Transverse colon (tissue), 4 donors: ENCODE measurements around the gene LEFTY1. TPM values are rescaled to one million over a fixed set of nuclear protein-coding genes. Genes with fewer than 3 reads are reported as not detected.
A peak's percentile ranks its signal among the peaks of the same experiment; 100 is the strongest.

Experiments
- DNase-seq: peaks from one replicate; pipeline ENCODE4 v3.0.0-alpha.2; 2019
- H3K27ac ChIP-seq, 4 donors: fragments of 200-600 bp; sonication (generic); 2 replicates each; pipeline ENCODE4 v1.5.1; 2016 to 2018; ENCODE audit warnings: inconsistent platforms in 4 of 4
- H3K27me3 ChIP-seq: fragments of 200-600 bp; sonication (generic); 2 replicates; pipeline ENCODE4 v1.5.1; 2017; ENCODE audit warnings: inconsistent platforms
- H3K36me3 ChIP-seq, 4 donors: fragments of 200-600 bp; sonication (generic); 2 replicates each; pipeline ENCODE4 v1.5.1; 2017 to 2019; ENCODE audit warnings: inconsistent platforms in 4 of 4
- H3K4me1 ChIP-seq, 4 donors: fragments of 200-600 bp; sonication (generic); 2 replicates each; pipeline ENCODE4 v1.5.1; 2017 to 2020; ENCODE audit warnings: inconsistent platforms in 4 of 4
- H3K4me3 ChIP-seq, 4 donors: fragments of 200-600 bp; sonication (generic); 1 replicate in 1 of 4; 2 replicates in 3 of 4; pipeline versions ENCODE4 v1.5.1 to v1.6.1; 2017 to 2019; ENCODE audit warnings: inconsistent platforms in 4 of 4
- H3K9me3 ChIP-seq, 2 donors: fragments of 200-600 bp; sonication (generic); 2 replicates each; pipeline ENCODE4 v1.5.1; 2017 to 2019; ENCODE audit warnings: inconsistent platforms in 2 of 2
- CTCF ChIP-seq, 5 experiments: fragments of 200-600 bp in 3 of 5; fragments of 450-650 bp in 2 of 5; sonication (generic) in 3 of 5; IDR thresholded peaks; 1 replicate in 2 of 5; 2 replicates in 3 of 5; pipeline ENCODE4 v1.5.1; 2016 to 2017; ENCODE audit warnings: antibody characterized with exemption in 5 of 5, inconsistent platforms in 3 of 5, mild to moderate bottlenecking in 2 of 5, moderate library complexity in 1 of 5
- EP300 ChIP-seq: sonication (generic); formaldehyde crosslinking; IDR thresholded peaks from one replicate; pipeline ENCODE4 v1.6.1; 2017; ENCODE audit warnings: antibody characterized with exemption, low read depth
- POLR2A ChIP-seq: fragments of 450-650 bp; IDR thresholded peaks from one replicate; pipeline ENCODE4 v1.6.1; 2016; ENCODE audit warnings: antibody characterized with exemption, mild to moderate bottlenecking, moderate library complexity
- POLR2AphosphoS5 ChIP-seq, 3 donors: sonication (generic); formaldehyde crosslinking; IDR thresholded peaks; one replicate each; pipeline ENCODE4 v1.6.1; 2016; ENCODE audit warnings: antibody characterized with exemption in 3 of 3
- WGBS, 2 donors: methylation state at CpG; one replicate each; pipeline ENCODE4 v1.1.5; 2018; ENCODE audit warnings: low coverage in 1 of 2; 5-methylcytosine and 5-hydroxymethylcytosine counted together
- in situ Hi-C, 4 donors: fragments of 200-750 bp; cut with MboI; loops; one replicate each; pipeline versions ENCODE4 v1.15.0 to v1.15.1; 2017; ENCODE audit warnings: low sequenced_read_pairs in 3 of 4, low pct_ligation_motif_present in 1 of 4, low pct_unique_long_range_greater_than_20kb in 1 of 4
- intact Hi-C: fragments of 100-400 bp; cut with DNase I; formaldehyde crosslinking; loops from one replicate; pipeline ENCODE4 v1.15.1; 2023; ENCODE audit warnings: low total_unique reads
- total RNA-seq, 4 donors: library from RNA; depleted of rRNA; stranded (reverse); fragments of >200 nt; gene quantifications; one replicate each; pipeline ENCODE4 v1.1.0, GENCODE V29; 2016

LEFTY1 gene
- total RNA-seq, 4 donors from 2014 or later, result 86.0 to 320 (median 214) TPM

- 82% methylated on average over 6 of the region's 6 CpGs; no CpG with 5 or more reads in 1 of the 2 donors for WGBS, 2 donors
- intact Hi-C loops, result no loop called here
- no peak for DNase-seq
- Histone ChIP-seq H3K4me1 (peaks cover 12 to 43% (median 21%) of the 10 kb centered on the region in 4 donors), H3K36me3 (no peaks in the 10 kb centered on the region), H3K9me3 (no peaks in the 10 kb centered on the region), H3K27me3 (no peaks in the 10 kb centered on the region), H3K27ac (peak overlapping the region in 2 of 4 donors; percentile 98), H3K4me3 (no peak overlapping the region)
- in situ Hi-C loops, result no loop called here
- TF ChIP-seq POLR2AphosphoS5 (IDR thresholded peaks at IDR 0.05) (peak in 1 of 3 donors; percentile 4), POLR2A (no peak), EP300 (no peak), CTCF (IDR thresholded peaks at IDR 0.05) (no peak)
These were observed 3.6 kb downstream of the LEFTY1 start for GRCh38 chr1:225885336-225885735.

GRCh38 chr1:225883616-225884265 is 5.2 kb downstream of the LEFTY1 start:
- Histone ChIP-seq H3K4me3 (peak overlapping the region in 3 of 4 donors; percentile 81 to 97 (median 92)), H3K9me3 (no peaks in the 10 kb centered on the region), H3K4me1 (peaks cover 27 to 43% (median 32%) of the 10 kb centered on the region in 4 donors), H3K27me3 (no peaks in the 10 kb centered on the region), H3K27ac (peak overlapping the region; percentile 93 to 98 (median 98)), H3K36me3 (no peaks in the 10 kb centered on the region)
- WGBS, 2 donors, result 52 to 53% methylated on average over 7 to 11 of the region's 11 CpGs
- TF ChIP-seq EP300 (no peak), POLR2AphosphoS5 (IDR thresholded peaks at IDR 0.05) (no peak), POLR2A (no peak), CTCF (IDR thresholded peaks at IDR 0.05) (no peak)
- in situ Hi-C loops (no loop called here), intact Hi-C loops (no loop called here)
- DNase-seq, result peak; percentile 57

GRCh38 chr1:225882694-225883615 is 6.0 kb downstream of the LEFTY1 start:
- peak overlapping the region; percentile 93 to 98 (median 98) for H3K27ac ChIP-seq
- no peaks in the 10 kb centered on the region for H3K9me3 ChIP-seq
- in situ Hi-C loops, result no loop called here
- no peaks in the 10 kb centered on the region for H3K27me3 ChIP-seq
- H3K36me3 ChIP-seq, result no peaks in the 10 kb centered on the region
- peaks cover 35 to 48% (median 40%) of the 10 kb centered on the region in 4 donors for H3K4me1 ChIP-seq
- peak overlapping the region; percentile 81 to 97 (median 94) for H3K4me3 ChIP-seq
- peak in 1 of 5 experiments; percentile 6 for TF ChIP-seq CTCF (IDR thresholded peaks at IDR 0.05)
- no peak for TF ChIP-seq POLR2A
- peak in 2 of 3 donors; percentile 4 to 29 for TF ChIP-seq POLR2AphosphoS5 (IDR thresholded peaks at IDR 0.05)
- peak; percentile 61 for DNase-seq
- WGBS, 2 donors, result 7 to 9% methylated on average over 3 to 47 of the region's 63 CpGs
- intact Hi-C loops, result no loop called here
